ENCODE data around the gene CLEC1B. TPM values are rescaled to one million over a fixed set of nuclear protein-coding genes. Genes with fewer than 3 reads are reported as not detected.
A peak's percentile ranks its signal among the peaks of the same experiment; 100 is the strongest.
"Not testable (repeated sequence)": the region's sequence is repeated elsewhere in the genome, so short reads cannot be mapped to it uniquely, and the experiment has no call there.

CLEC1B gene
- total and polyA plus RNA-seq, 8 donors = 0.38 to 2.6 (median 1.7) TPM

DNA sequence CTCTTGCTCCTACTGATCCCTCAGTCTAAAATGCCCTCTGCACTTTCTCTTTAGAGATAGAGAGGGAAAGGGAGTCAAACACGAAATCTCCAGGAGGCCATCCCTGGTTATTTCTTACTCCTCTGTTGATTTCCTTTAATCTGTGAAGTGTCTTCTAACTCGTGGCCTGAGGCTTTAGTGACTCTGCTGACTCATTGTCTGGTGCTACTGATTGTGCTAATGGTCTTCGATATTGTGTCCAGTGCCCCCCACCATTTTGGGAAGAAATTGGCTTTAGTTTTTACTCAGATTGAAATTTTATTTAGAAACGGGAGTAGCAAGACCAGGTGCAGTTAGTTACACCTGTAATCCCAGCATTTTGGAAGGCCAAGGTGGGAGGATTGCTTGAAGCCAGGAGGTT is 32.4 kb upstream of the CLEC1B start:
- ATAC-seq = no peak
- intact Hi-C loops (cut with DNase I) = no loop called here

GRCh38 chr12:10030446-10030845 is 31.5 kb upstream of the CLEC1B start, which contains the start of gene CLEC9A:
CLEC9A (plus strand) TSS chr12:10030682; CDS start chr12:10052688, 22,006 bp downstream.
- TF ChIP-seq CTCF (IDR thresholded peaks at IDR 0.05) = no peak
- intact Hi-C loops (cut with DNase I) = no loop called here
- Histone ChIP-seq H3K9me3 (no peaks in the 10 kb centered on the region), H3K4me3 (no peak within 1 kb of the TSS), H3K36me3 (no peaks in the 10 kb centered on the region), H3K27ac (peak within 1 kb of the TSS in 1 of 2 donors; percentile 65), H3K27me3 (no peaks in the 10 kb centered on the region), H3K4me1 (peaks cover 0 to 14% of the 10 kb centered on the region in 2 donors)
- DNase-seq (peak in 1 of 4 donors; percentile 83), ATAC-seq (no peak)

More for the DNA sequence above, 32.4 kb upstream of the CLEC1B start:
- Histone ChIP-seq H3K27me3 (no peaks in the 10 kb centered on the region), H3K36me3 (no peaks in the 10 kb centered on the region), H3K27ac (peak overlapping the region in 1 of 2 donors; percentile 65), H3K9me3 (no peaks in the 10 kb centered on the region), H3K4me1 (peaks cover 0 to 14% of the 10 kb centered on the region in 2 donors), H3K4me3 (no peak overlapping the region)
- TF ChIP-seq CTCF (IDR thresholded peaks at IDR 0.05) = no peak
- no peak for DNase-seq

DNA sequence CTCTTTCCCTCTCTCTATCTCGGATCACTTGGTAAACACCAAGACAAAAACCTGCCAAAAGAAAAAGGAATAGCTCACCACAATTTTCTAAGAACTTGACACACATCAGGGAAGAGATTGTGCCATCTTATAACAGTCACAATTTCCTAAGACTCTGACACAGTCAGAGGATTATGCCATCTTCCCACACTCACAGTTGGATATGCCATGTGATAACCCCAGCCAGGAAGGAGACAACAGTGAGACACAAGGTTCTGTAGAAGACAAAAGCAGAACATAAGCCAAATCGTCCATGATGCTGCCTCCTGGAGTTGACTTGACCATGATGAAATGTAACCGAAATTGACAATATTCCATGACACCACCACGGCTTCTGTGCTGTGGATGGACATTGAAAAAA is 28.8 kb upstream of the CLEC1B start:
- H3K4me3 ChIP-seq = no peak overlapping the region
- H3K27me3 ChIP-seq = no peaks in the 10 kb centered on the region
- peaks cover 0 to 6% of the 10 kb centered on the region in 2 donors for H3K4me1 ChIP-seq
- no peaks in the 10 kb centered on the region for H3K9me3 ChIP-seq
- DNase-seq (no peak), ATAC-seq (peak; percentile 74)
- H3K27ac ChIP-seq = peak overlapping the region in 1 of 2 donors; percentile 86
- intact Hi-C loops (cut with DNase I) = no loop called here
- H3K36me3 ChIP-seq = no peaks in the 10 kb centered on the region
- no peak for TF ChIP-seq CTCF (IDR thresholded peaks at IDR 0.05)

GRCh38 chr12:10027311-10027710 is 28.4 kb upstream of the CLEC1B start:
- Histone ChIP-seq H3K9me3 (no peaks in the 10 kb centered on the region), H3K27me3 (no peaks in the 10 kb centered on the region), H3K4me3 (no peak overlapping the region), H3K4me1 (peaks cover 0 to 6% of the 10 kb centered on the region in 2 donors), H3K36me3 (no peaks in the 10 kb centered on the region), H3K27ac (peak overlapping the region in 1 of 2 donors; percentile 86)
- no peak for TF ChIP-seq CTCF (IDR thresholded peaks at IDR 0.05)
- ATAC-seq (no peak), DNase-seq (no peak)
- intact Hi-C loops (cut with DNase I) = no loop called here

- H3K4me1 ChIP-seq; ATAC-seq; intact Hi-C loops (cut with DNase I): not testable (repeated sequence)
These were observed 27.7 kb upstream of the CLEC1B start for GRCh38 chr12:10026666-10027065.

DNA sequence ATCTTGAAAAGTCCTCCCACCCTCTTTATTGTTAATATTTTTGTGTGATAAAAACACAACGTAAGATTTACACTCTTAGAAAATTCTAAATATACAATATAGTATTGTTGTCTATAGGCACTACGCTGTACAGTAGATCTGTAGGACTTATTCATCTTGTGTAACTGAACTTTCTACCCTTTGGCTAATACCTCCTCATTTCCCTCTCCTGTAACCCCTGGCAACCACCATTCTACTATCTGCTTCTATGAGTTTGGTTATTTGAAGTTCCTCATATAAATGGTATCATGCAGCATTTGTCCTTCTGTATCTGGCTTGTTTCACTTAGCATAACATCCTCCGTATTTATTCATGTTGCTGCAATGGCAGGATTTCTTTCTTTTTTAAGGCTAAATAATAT is 26.3 kb upstream of the CLEC1B start:
- Histone ChIP-seq H3K4me3 (no peak overlapping the region), H3K36me3 (no peaks in the 10 kb centered on the region), H3K27ac (no peak overlapping the region), H3K4me1 (peaks cover 0 to 6% of the 10 kb centered on the region in 2 donors), H3K9me3 (no peaks in the 10 kb centered on the region), H3K27me3 (no peaks in the 10 kb centered on the region)
- DNase-seq = no peak
- intact Hi-C loops (cut with DNase I) = no loop called here
- TF ChIP-seq CTCF (IDR thresholded peaks at IDR 0.05) = no peak
- ATAC-seq = no peak

More at GRCh38 chr12:10026666-10027065, 27.7 kb upstream of the CLEC1B start:
- H3K9me3 ChIP-seq, DNase-seq, H3K36me3 ChIP-seq, H3K4me3 ChIP-seq, H3K27me3 ChIP-seq: not testable (repeated sequence)
- peak overlapping the region in 1 of 2 donors; percentile 86 for H3K27ac ChIP-seq
